Limb (tissue), 2 donors: ENCODE measurements around the gene CUL4B.
"Not testable (repeated sequence)": the region's sequence is repeated elsewhere in the genome, so short reads cannot be mapped to it uniquely, and the experiment has no call there.

Experiments
- DNase-seq, 2 donors: peaks; one replicate each; pipeline ENCODE4 v3.0.0-alpha.2; 2016; ENCODE audit errors: extremely low spot score in 2 of 2

The CUL4B gene

GRCh38 chrX:120534413-120535205, 26.2 kb downstream of the CUL4B start:
- no peak for DNase-seq

- no peak for DNase-seq
Observed at GRCh38 chrX:120522820-120523219, 37.9 kb downstream of the CUL4B start.

GRCh38 chrX:120517936-120518335, 42.8 kb downstream of the CUL4B start:
- no peak for DNase-seq

- DNase-seq, result no peak
Observed at GRCh38 chrX:120514236-120514635, 46.5 kb downstream of the CUL4B start.

GRCh38 chrX:120512627-120513026, 48.1 kb downstream of the CUL4B start:
- no peak for DNase-seq

GRCh38 chrX:120512222-120512621, 48.5 kb downstream of the CUL4B start:
- DNase-seq, result no peak

- no peak for DNase-seq
Observed at GRCh38 chrX:120504569-120504968, 56.2 kb downstream of the CUL4B start.

- DNase-seq, result no peak
Observed at GRCh38 chrX:120499301-120500072, 61.3 kb downstream of the CUL4B start.

GRCh38 chrX:120490119-120490518, 70.6 kb downstream of the CUL4B start:
- DNase-seq, result not testable (repeated sequence)

- no peak for DNase-seq
Observed at GRCh38 chrX:120486786-120487185, 74.0 kb downstream of the CUL4B start.

- DNase-seq, result peak; percentile 67 to 71
Observed at GRCh38 chrX:120485638-120486520, 74.9 kb downstream of the CUL4B start.

GRCh38 chrX:120485315-120485637, 75.5 kb downstream of the CUL4B start:
- DNase-seq, result no peak

GRCh38 chrX:120477453-120477852, 83.3 kb downstream of the CUL4B start:
- no peak for DNase-seq

- DNase-seq, result no peak
Observed at GRCh38 chrX:120476714-120477113, 84.0 kb downstream of the CUL4B start.

- peak in 1 of 2 donors; percentile 7 for DNase-seq
Observed at GRCh38 chrX:120475447-120475846, 85.3 kb downstream of the CUL4B start.
